GM12872 (cell line): ENCODE data around the gene EXOC6.

Source experiments
- CTCF ChIP-seq: IDR thresholded peaks from 3 replicates; pipeline ENCODE4 v1.5.1; 2011; ENCODE audit warnings: low read depth, mild to moderate bottlenecking, low read length, moderate library complexity; ENCODE audit not compliant: insufficient read depth

The EXOC6 gene

GRCh38 chr10:92880917-92881316 lies 32.6 kb downstream of the EXOC6 start:
- TF ChIP-seq CTCF: no peak

- no peak for TF ChIP-seq CTCF
Measured at GRCh38 chr10:92886334-92886961, 38.1 kb downstream of the EXOC6 start.

- TF ChIP-seq CTCF: no peak
Measured at GRCh38 chr10:92890471-92890870, 42.2 kb downstream of the EXOC6 start.

GRCh38 chr10:92891885-92892690 lies 43.8 kb downstream of the EXOC6 start:
- no peak for TF ChIP-seq CTCF

- TF ChIP-seq CTCF: no peak
Measured at GRCh38 chr10:92892691-92893054, 44.4 kb downstream of the EXOC6 start.

- no peak for TF ChIP-seq CTCF
Measured at GRCh38 chr10:92894081-92894655, 45.8 kb downstream of the EXOC6 start.

- no peak for TF ChIP-seq CTCF
Measured at GRCh38 chr10:92897916-92898315, 49.6 kb downstream of the EXOC6 start.
